Muscle layer of colon (tissue), 2 donors: ENCODE data around the gene DHX8.
A peak's percentile ranks its signal among the peaks of the same experiment; 100 is the strongest.

Source experiments
- H3K27ac ChIP-seq: one replicate; pipeline ENCODE4 v1.7.0; 2013; ENCODE audit warnings: low read depth, mild to moderate bottlenecking, low read length, moderate library complexity
- H3K27me3 ChIP-seq, 2 donors: one replicate each; pipeline ENCODE4 v1.7.0; 2013; ENCODE audit warnings: low read length in 2 of 2, mild to moderate bottlenecking in 2 of 2; ENCODE audit not compliant: insufficient read depth in 2 of 2, control insufficient read depth in 1 of 2
- H3K36me3 ChIP-seq: one replicate; pipeline ENCODE4 v1.7.0; 2013; ENCODE audit warnings: mild to moderate bottlenecking, low read length; ENCODE audit not compliant: insufficient read depth
- H3K4me1 ChIP-seq: one replicate; pipeline ENCODE4 v1.7.0; 2013; ENCODE audit warnings: mild to moderate bottlenecking, low read length; ENCODE audit not compliant: insufficient read depth
- H3K4me3 ChIP-seq, 2 donors: one replicate each; pipeline ENCODE4 v1.7.0; 2013; ENCODE audit warnings: low read length in 2 of 2, low read depth in 1 of 2, mild to moderate bottlenecking in 1 of 2, moderate library complexity in 1 of 2
- H3K9ac ChIP-seq: one replicate; pipeline ENCODE4 v1.7.0; 2013; ENCODE audit warnings: low read length
- H3K9me3 ChIP-seq: one replicate; pipeline ENCODE4 v1.7.0; 2013; ENCODE audit warnings: mild to moderate bottlenecking, low read length
- donor health status: abdominal sarcoma.
- donor health status: Adenocarcinoma of cecum.

The DHX8 gene

GRCh38 chr17:43483674-43484551 lies at the start of gene DHX8:
DHX8 (plus strand) TSS chr17:43483975; CDS start chr17:43484038, 63 bp downstream.
- H3K27me3 ChIP-seq = no peaks in the 10 kb centered on the region
- H3K4me3 ChIP-seq = peak within 1 kb of the TSS; percentile 63 to 86
- no peaks in the 10 kb centered on the region for H3K36me3 ChIP-seq
- H3K9me3 ChIP-seq = no peaks in the 10 kb centered on the region
- peak within 1 kb of the TSS; percentile 73 for H3K9ac ChIP-seq
- peaks cover 20% of the 10 kb centered on the region for H3K4me1 ChIP-seq
- peak within 1 kb of the TSS; percentile 83 for H3K27ac ChIP-seq

DNA sequence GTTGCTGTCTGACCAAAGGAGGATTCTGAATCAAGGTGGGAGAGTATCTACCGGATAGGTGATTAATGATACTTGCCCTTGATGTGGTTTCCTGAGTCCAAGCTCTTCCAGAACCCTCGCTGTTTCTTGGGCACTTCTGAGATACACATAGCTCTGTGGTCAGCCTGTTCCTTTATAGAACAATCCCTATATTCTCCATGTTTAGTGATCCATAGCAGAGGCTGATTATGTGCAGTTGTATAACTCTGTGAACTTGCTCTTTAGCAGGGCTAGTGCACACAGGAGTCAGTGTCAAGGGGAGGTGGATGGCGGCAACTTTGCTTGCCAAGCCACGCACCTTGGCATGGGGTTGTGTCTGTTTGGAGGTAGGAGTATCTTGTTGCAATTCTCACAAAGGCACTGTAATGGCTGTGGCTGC lies 48.9 kb upstream of the DHX8 start:
- H3K4me3 ChIP-seq = no peak overlapping the region
- no peak overlapping the region for H3K27ac ChIP-seq
- no peaks in the 10 kb centered on the region for H3K27me3 ChIP-seq
- no peaks in the 10 kb centered on the region for H3K9me3 ChIP-seq
- H3K4me1 ChIP-seq = no peaks in the 10 kb centered on the region
- no peaks in the 10 kb centered on the region for H3K36me3 ChIP-seq
- H3K9ac ChIP-seq = no peak overlapping the region

- H3K4me3 ChIP-seq = no peak overlapping the region
- no peaks in the 10 kb centered on the region for H3K9me3 ChIP-seq
- H3K4me1 ChIP-seq = no peaks in the 10 kb centered on the region
- no peak overlapping the region for H3K9ac ChIP-seq
- no peaks in the 10 kb centered on the region for H3K36me3 ChIP-seq
- no peak overlapping the region for H3K27ac ChIP-seq
- H3K27me3 ChIP-seq = no peaks in the 10 kb centered on the region
Measured at GRCh38 chr17:43437756-43438155, 46.0 kb upstream of the DHX8 start.

DNA sequence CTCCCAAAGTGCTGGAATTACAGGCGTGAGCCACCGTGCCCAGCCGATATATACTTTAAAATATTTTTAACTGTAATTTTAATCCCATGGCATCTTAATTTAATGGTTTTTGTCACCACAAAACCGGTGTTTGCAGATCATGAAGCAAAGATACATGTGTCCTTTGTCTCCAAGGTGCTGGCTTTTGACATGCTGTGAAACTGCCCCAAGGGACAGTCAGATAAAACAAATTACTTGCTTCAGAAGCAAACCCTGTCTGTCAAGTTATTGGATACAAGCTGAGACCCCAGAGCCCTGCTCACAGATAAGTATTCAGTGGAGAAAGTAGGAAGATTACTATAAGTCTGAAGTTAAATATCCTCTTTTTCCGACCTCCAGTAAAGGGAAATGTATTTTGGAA lies 45.1 kb upstream of the DHX8 start:
- H3K4me1 ChIP-seq = no peaks in the 10 kb centered on the region
- no peak overlapping the region for H3K27ac ChIP-seq
- H3K9ac ChIP-seq = no peak overlapping the region
- H3K9me3 ChIP-seq = no peaks in the 10 kb centered on the region
- H3K27me3 ChIP-seq = no peaks in the 10 kb centered on the region
- H3K36me3 ChIP-seq = no peaks in the 10 kb centered on the region
- H3K4me3 ChIP-seq = no peak overlapping the region

DNA sequence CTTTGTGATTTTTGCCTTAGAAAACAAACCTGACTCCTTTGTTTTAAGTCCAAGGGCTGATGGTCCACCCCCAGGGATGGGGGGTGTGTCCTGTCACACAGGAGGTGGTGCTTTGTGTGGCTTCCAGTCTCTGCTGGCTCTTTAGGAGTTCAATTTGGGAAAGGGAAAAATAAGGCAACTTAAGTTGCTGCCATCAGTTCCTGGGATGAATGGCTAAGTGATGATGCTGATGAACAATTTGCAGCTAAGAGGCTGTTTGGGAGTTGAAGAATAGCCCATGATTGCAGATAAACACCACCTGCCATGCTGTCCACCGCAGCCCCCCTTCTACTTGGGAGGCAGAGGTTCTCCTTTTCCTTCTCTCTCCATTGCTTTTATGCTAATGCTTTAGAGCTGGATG lies 44.7 kb upstream of the DHX8 start:
- no peaks in the 10 kb centered on the region for H3K27me3 ChIP-seq
- no peak overlapping the region for H3K27ac ChIP-seq
- H3K9ac ChIP-seq = no peak overlapping the region
- H3K36me3 ChIP-seq = no peaks in the 10 kb centered on the region
- no peaks in the 10 kb centered on the region for H3K4me1 ChIP-seq
- no peak overlapping the region for H3K4me3 ChIP-seq
- no peaks in the 10 kb centered on the region for H3K9me3 ChIP-seq

DNA sequence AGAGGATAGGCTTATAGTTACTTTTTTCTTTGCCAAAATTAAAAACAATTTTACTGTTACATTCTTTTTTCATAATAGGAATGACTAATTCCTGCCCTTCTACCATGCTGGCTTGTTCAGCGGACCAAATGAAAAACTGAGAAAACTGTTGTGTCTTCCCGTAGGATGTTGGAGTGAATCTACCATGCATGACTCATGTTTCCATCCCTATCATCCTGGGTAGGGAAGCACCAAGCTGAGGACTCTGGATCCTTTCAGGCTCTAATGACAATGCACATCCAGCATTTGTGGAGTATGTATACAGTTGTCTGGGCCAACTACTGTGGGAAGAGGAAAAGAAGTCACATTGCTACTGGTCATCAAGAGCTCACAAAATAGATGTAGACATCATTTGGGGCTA lies 41.1 kb upstream of the DHX8 start:
- Histone ChIP-seq H3K9ac (no peak overlapping the region), H3K27me3 (no peaks in the 10 kb centered on the region), H3K4me3 (no peak overlapping the region), H3K36me3 (no peaks in the 10 kb centered on the region), H3K9me3 (no peaks in the 10 kb centered on the region), H3K27ac (no peak overlapping the region), H3K4me1 (no peaks in the 10 kb centered on the region)

- Histone ChIP-seq H3K9me3 (no peaks in the 10 kb centered on the region), H3K27me3 (no peaks in the 10 kb centered on the region), H3K9ac (no peak overlapping the region), H3K36me3 (no peaks in the 10 kb centered on the region), H3K27ac (no peak overlapping the region), H3K4me3 (no peak overlapping the region), H3K4me1 (no peaks in the 10 kb centered on the region)
Measured at GRCh38 chr17:43443381-43443780, 40.4 kb upstream of the DHX8 start.

GRCh38 chr17:43444223-43445008 lies 39.4 kb upstream of the DHX8 start:
- H3K4me1 ChIP-seq = no peaks in the 10 kb centered on the region
- H3K9ac ChIP-seq = no peak overlapping the region
- no peaks in the 10 kb centered on the region for H3K36me3 ChIP-seq
- H3K27me3 ChIP-seq = no peaks in the 10 kb centered on the region
- no peak overlapping the region for H3K27ac ChIP-seq
- no peaks in the 10 kb centered on the region for H3K9me3 ChIP-seq
- no peak overlapping the region for H3K4me3 ChIP-seq

DNA sequence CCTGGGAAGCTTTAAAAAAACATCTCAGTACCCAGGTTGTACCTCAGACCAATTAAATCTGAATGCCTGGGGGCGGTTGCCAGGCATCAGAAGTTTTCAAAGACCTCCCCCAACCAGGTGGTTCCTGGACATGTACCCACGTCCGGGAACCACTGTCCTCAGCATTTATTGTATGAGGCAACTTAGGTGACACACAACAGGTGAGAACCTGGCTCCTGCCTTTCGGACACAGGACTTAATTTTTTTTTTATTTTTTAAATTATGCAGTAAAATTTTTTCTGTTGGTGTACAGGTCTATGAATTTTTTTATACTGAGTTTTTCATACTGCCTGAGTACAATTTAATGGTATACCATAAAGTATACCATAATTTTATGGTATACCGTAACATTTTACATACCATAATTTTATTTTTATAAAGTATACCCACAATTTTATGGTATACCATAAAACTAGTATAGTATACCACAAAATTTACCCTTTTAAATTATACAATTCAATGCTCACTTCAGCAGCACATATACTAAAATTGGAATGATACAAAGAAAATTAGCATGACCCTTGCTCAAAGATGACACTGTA lies 38.7 kb upstream of the DHX8 start:
- Histone ChIP-seq H3K4me1 (no peaks in the 10 kb centered on the region), H3K27me3 (no peaks in the 10 kb centered on the region), H3K4me3 (no peak overlapping the region), H3K36me3 (no peaks in the 10 kb centered on the region), H3K9ac (no peak overlapping the region), H3K9me3 (no peaks in the 10 kb centered on the region), H3K27ac (no peak overlapping the region)

DNA sequence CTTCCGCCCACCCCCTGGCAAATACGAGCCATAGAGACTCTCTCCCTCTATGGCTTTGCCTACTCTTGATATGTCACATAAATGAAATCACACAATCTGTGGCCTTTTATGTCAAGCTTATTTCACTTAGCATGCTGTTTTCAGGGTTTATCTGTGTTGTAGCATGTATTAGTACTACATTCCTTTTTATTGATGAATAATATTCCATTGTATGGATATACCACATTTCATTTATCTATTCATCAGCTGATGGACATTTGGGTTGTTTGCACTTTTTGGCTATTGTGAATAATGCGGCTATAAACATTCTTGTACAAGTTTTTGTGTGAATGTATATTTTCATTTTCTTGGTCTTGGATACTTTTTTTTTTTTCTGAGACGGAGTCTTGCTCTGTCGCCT lies 37.0 kb upstream of the DHX8 start:
- H3K9ac ChIP-seq = no peak overlapping the region
- H3K4me3 ChIP-seq = no peak overlapping the region
- no peak overlapping the region for H3K27ac ChIP-seq
- no peaks in the 10 kb centered on the region for H3K36me3 ChIP-seq
- no peaks in the 10 kb centered on the region for H3K4me1 ChIP-seq
- H3K27me3 ChIP-seq = no peaks in the 10 kb centered on the region
- no peaks in the 10 kb centered on the region for H3K9me3 ChIP-seq

DNA sequence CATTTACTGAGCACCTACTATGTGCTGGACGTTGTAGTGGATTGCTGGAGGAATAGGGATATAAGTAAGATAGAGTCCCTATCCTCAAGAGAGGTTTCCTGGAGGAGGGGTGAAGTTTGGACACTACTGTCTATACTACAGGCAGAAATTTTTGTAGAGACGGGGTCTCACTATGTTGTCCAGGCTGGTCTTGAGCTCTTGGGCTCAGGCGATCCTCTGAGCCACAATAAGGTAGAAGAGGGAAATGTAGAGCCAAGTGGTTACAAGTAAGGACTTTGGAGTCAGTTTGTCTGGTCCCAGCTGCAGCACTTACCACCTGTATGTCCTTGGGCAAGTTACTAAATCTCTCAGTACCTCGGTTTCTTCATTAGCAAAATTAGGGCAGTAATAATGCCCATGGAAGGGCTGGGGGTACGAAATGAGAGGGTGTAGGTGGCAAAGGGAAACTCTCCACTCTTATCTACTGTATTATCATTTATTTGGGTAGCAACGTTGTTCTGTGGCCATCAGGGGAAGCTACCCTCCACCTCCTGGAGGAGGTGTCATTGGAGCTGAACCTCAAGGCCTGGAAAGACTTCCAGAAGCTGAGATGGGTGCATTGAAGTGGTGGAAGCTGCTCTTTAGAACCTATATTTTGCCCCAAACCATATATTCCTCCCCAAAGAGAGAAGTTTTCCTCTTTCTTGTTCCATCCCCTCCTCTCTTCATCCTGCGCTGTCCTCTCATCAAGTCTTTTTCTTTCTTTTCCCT lies 34.9 kb upstream of the DHX8 start:
- H3K4me1 ChIP-seq = no peaks in the 10 kb centered on the region
- H3K27me3 ChIP-seq = no peaks in the 10 kb centered on the region

More for the DNA sequence above, 34.9 kb upstream of the DHX8 start:
- no peaks in the 10 kb centered on the region for H3K36me3 ChIP-seq
- H3K27ac ChIP-seq = no peak overlapping the region
- no peak overlapping the region for H3K4me3 ChIP-seq
- H3K9me3 ChIP-seq = no peaks in the 10 kb centered on the region
- H3K9ac ChIP-seq = no peak overlapping the region
